CD4-positive, alpha-beta T cell (primary cell): Measurements from ENCODE around the gene FRMPD1. TPM values are rescaled to one million over a fixed set of nuclear protein-coding genes. Genes with fewer than 3 reads are reported as not detected.
A peak's percentile ranks its signal among the peaks of the same experiment; 100 is the strongest.

Experiments
- ATAC-seq: fragments of 200-7000 bp; cut with Tn5 transposase; one replicate; pipeline ENCODE4 v1.10.0; 2022; ENCODE audit warnings: mild to moderate bottlenecking; ENCODE audit not compliant: poor library complexity
- CTCF ChIA-PET: fragments of 350-600 bp; sonication (Branson Sonifier 250); formaldehyde crosslinking; loops from one replicate; lab custom pipeline; 2021; ENCODE audit warnings: antibody characterized with exemption, inconsistent platforms; lab: Charles Lee
- POLR2A ChIA-PET: fragments of 350-600 bp; sonication (Branson Sonifier 250); formaldehyde crosslinking; loops from one replicate; lab custom pipeline; 2021; ENCODE audit warnings: antibody characterized with exemption, inconsistent platforms; lab: Charles Lee
- DNase-seq, 14 experiments: peaks; one replicate each; pipeline ENCODE4 v3.0.0-alpha.2; 2013 to 2020; ENCODE audit warnings: mixed read lengths in 2 of 14
- H3K27ac ChIP-seq, 2 donors: one replicate each; pipeline versions ENCODE4 v1.5.1 to v1.7.0; 2013; ENCODE audit warnings: low read length in 2 of 2, low read depth in 1 of 2, mild to moderate bottlenecking in 1 of 2
- H3K27me3 ChIP-seq, 2 experiments: 1 replicate in 1 of 2; 2 replicates in 1 of 2; pipeline versions ENCODE4 v1.6.1 to v1.7.0; 2013; ENCODE audit warnings: low read length in 2 of 2, control low read depth in 1 of 2, mild to moderate bottlenecking in 1 of 2, moderate library complexity in 1 of 2; ENCODE audit not compliant: insufficient read depth in 2 of 2, control insufficient read depth in 1 of 2
- H3K36me3 ChIP-seq: one replicate; pipeline ENCODE4 v1.6.1; 2013; ENCODE audit warnings: low read length, control low read depth; ENCODE audit not compliant: insufficient read depth
- H3K4me1 ChIP-seq: one replicate; pipeline ENCODE4 v1.6.1; 2013; ENCODE audit warnings: low read length, control low read depth; ENCODE audit not compliant: insufficient read depth
- H3K4me3 ChIP-seq: one replicate; pipeline ENCODE4 v1.5.1; 2013; ENCODE audit warnings: mild to moderate bottlenecking, low read length, moderate library complexity
- H3K9me3 ChIP-seq, 2 experiments: 1 replicate in 1 of 2; 2 replicates in 1 of 2; pipeline versions ENCODE4 v1.6.1 to v1.7.0; 2013; ENCODE audit warnings: low read length in 2 of 2, mild to moderate bottlenecking in 2 of 2, control low read depth in 1 of 2, moderate library complexity in 1 of 2; ENCODE audit not compliant: control insufficient read depth in 1 of 2, insufficient read depth in 1 of 2
- H3K27ac Mint-ChIP-seq: one replicate; pipeline ENCODE4 v1.8.0; 2020; ENCODE audit warnings: mixed read lengths
- H3K27me3 Mint-ChIP-seq: one replicate; pipeline ENCODE4 v1.8.0; 2021; ENCODE audit warnings: mixed read lengths
- H3K36me3 Mint-ChIP-seq: one replicate; pipeline ENCODE4 v1.8.0; 2021; ENCODE audit warnings: low read depth, mixed read lengths
- H3K4me1 Mint-ChIP-seq: one replicate; pipeline ENCODE4 v1.8.0; 2021; ENCODE audit warnings: low read depth, mixed read lengths
- H3K4me3 Mint-ChIP-seq: one replicate; pipeline ENCODE4 v1.8.0; 2020; ENCODE audit warnings: mild to moderate bottlenecking, mixed read lengths
- H3K9me3 Mint-ChIP-seq: one replicate; pipeline ENCODE4 v1.8.0; 2020; ENCODE audit warnings: mixed read lengths
- CTCF ChIP-seq: fragments of 200-600 bp; IDR thresholded peaks from one replicate; pipeline ENCODE4 v1.8.0; 2022; ENCODE audit warnings: antibody characterized with exemption, mild to moderate bottlenecking
- intact Hi-C, 2 experiments: fragments of 100-400 bp; cut with DNase I in 1 of 2; cut with micrococcal nuclease in 1 of 2; formaldehyde crosslinking; loops; one replicate each; pipeline versions ENCODE4 v1.15.1 to v1.9.0; 2023 to 2025; cut with DNase I, micrococcal nuclease
- total RNA-seq, 174 experiments: library from RNA in 2 of 174; stranded (reverse) in 2 of 174; gene quantifications; one replicate each; pipeline ENCODE4 v1.2.3 and lab custom pipeline; 2021 to 2026

FRMPD1 gene
- total RNA-seq, 2 experiments from 2014 or later = not detected

DNA sequence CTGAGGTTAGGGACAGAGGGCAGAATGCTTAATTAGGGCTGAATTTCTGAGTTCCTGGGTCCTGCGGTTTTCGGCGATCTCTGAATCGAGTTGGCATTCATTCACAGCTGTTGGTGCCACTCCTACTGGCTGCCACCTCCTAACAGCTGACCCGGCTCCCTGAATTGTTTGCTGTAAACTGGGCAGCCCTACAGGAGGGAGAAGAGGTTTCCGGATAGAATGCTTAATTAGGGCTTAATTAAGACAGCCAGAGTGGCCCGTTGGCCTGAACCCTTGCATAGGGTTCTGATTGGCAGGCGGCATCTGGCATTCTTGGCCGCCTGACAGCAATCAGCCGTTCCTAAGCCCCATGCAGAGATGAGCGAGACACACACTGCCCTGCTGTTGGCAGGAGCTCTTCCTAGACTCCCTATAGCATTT, 25.7 kb downstream of the FRMPD1 start:
- no peaks in the 10 kb centered on the region for H3K36me3 Mint-ChIP-seq
- ATAC-seq (no peak), DNase-seq (no peak)
- H3K4me1 ChIP-seq = no peaks in the 10 kb centered on the region
- H3K4me3 Mint-ChIP-seq = no peak overlapping the region
- no peaks in the 10 kb centered on the region for H3K27me3 ChIP-seq
- no peak overlapping the region for H3K27ac Mint-ChIP-seq
- no peaks in the 10 kb centered on the region for H3K36me3 ChIP-seq
- no peaks in the 10 kb centered on the region for H3K9me3 Mint-ChIP-seq
- H3K27me3 Mint-ChIP-seq = peaks cover 36% of the 10 kb centered on the region
- ChIA-PET POLR2A (no interaction called here), CTCF (interaction anchor here (1.1 kb wide), 1 partner anchor 20 kb away, joined by 3 read pairs; no protein-coding TSS in a partner anchor)
- no peak overlapping the region for H3K27ac ChIP-seq
- H3K9me3 ChIP-seq = no peaks in the 10 kb centered on the region
- TF ChIP-seq CTCF = no peak
- intact Hi-C loops = no loop called here
- no peak overlapping the region for H3K4me3 ChIP-seq
- no peaks in the 10 kb centered on the region for H3K4me1 Mint-ChIP-seq

GRCh38 chr9:37677435-37677834, 26.7 kb downstream of the FRMPD1 start:
- ChIA-PET CTCF (no interaction called here), POLR2A (no interaction called here)
- Mint-ChIP-seq H3K4me1 (no peaks in the 10 kb centered on the region), H3K27ac (no peak overlapping the region), H3K9me3 (no peaks in the 10 kb centered on the region), H3K4me3 (no peak overlapping the region), H3K36me3 (no peaks in the 10 kb centered on the region), H3K27me3 (peaks cover 40% of the 10 kb centered on the region)
- H3K27me3 ChIP-seq = no peaks in the 10 kb centered on the region
- ATAC-seq (no peak), DNase-seq (no peak)
- intact Hi-C loops = no loop called here
- no peak overlapping the region for H3K4me3 ChIP-seq
- H3K4me1 ChIP-seq = no peaks in the 10 kb centered on the region
- no peak for TF ChIP-seq CTCF
- H3K27ac ChIP-seq = no peak overlapping the region
- H3K36me3 ChIP-seq = no peaks in the 10 kb centered on the region
- no peaks in the 10 kb centered on the region for H3K9me3 ChIP-seq

DNA sequence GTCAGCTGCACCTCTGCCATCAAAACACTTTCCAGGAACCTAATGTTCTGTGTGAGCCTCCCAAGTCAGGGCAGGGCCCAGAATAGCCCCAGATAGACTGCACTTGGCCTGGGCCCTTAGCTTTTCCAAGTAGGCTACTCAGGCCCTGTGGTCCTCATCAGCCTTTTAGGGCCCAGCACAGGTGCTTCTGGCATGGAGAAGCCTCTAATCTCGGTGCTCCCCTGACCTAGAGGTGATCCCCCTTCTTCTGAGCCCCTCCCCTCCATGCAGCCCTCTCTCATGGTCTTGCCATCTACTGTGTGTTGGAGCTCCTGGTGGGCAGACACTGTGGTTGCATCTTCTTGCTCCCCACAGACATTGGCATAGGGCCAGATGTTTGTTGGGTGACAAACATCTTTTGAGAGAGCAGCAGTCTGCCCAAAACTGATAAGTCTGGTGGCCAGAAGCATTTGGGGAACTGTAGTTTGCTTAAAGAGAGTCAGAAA, 28.1 kb downstream of the FRMPD1 start:
- POLR2A ChIA-PET = interaction anchor here (0.6 kb wide), 1 partner anchor 50 kb away, joined by 3 read pairs; no protein-coding TSS in a partner anchor
- Mint-ChIP-seq H3K4me1 (no peaks in the 10 kb centered on the region), H3K27me3 (peaks cover 52% of the 10 kb centered on the region), H3K36me3 (no peaks in the 10 kb centered on the region), H3K9me3 (no peaks in the 10 kb centered on the region), H3K4me3 (no peak overlapping the region), H3K27ac (no peak overlapping the region)
- no peaks in the 10 kb centered on the region for H3K27me3 ChIP-seq
- CTCF ChIA-PET = no interaction called here
- TF ChIP-seq CTCF = no peak
- H3K9me3 ChIP-seq = no peaks in the 10 kb centered on the region
- no peaks in the 10 kb centered on the region for H3K36me3 ChIP-seq
- peak in 2 of 14 experiments; percentile 19 to 23 for DNase-seq
- intact Hi-C loops = no loop called here
- no peak overlapping the region for H3K4me3 ChIP-seq
- H3K4me1 ChIP-seq = no peaks in the 10 kb centered on the region
- H3K27ac ChIP-seq = no peak overlapping the region
- ATAC-seq = no peak
